Panc1 (cell line): ENCODE results near the gene ATXN1.

Experiments
- POLR2AphosphoS5 ChIP-seq: IDR thresholded peaks from 2 replicates; pipeline ENCODE4 v1.6.1; 2012; ENCODE audit warnings: mild to moderate bottlenecking, low read depth, low read length, moderate library complexity
- SIN3A ChIP-seq: IDR thresholded peaks from 2 replicates; pipeline ENCODE4 v1.6.1; 2012; ENCODE audit warnings: low read depth, mild to moderate bottlenecking, low read length, moderate library complexity, borderline replicate concordance; ENCODE audit not compliant: insufficient read depth
- TCF7L2 ChIP-seq: IDR thresholded peaks from 2 replicates; pipeline ENCODE4 v1.6.1; 2011; ENCODE audit warnings: mild to moderate bottlenecking, low read depth, low read length, inconsistent platforms
- TF ChIP-seq, protein P1 (sequence below): fragments of 450-650 bp; IDR thresholded peaks from 2 replicates; pipeline ENCODE4 v1.5.1; 2017; ENCODE audit warnings: mild to moderate bottlenecking
- TF ChIP-seq, protein P2 (sequence below), 2 experiments: IDR thresholded peaks; 2 replicates each; pipeline ENCODE4 v1.6.1; 2011 to 2012; ENCODE audit warnings: low read depth in 2 of 2, control low read depth in 1 of 2, low read length in 1 of 2, mild to moderate bottlenecking in 1 of 2, moderate library complexity in 1 of 2; ENCODE audit not compliant: insufficient read depth in 1 of 2

DNA sequence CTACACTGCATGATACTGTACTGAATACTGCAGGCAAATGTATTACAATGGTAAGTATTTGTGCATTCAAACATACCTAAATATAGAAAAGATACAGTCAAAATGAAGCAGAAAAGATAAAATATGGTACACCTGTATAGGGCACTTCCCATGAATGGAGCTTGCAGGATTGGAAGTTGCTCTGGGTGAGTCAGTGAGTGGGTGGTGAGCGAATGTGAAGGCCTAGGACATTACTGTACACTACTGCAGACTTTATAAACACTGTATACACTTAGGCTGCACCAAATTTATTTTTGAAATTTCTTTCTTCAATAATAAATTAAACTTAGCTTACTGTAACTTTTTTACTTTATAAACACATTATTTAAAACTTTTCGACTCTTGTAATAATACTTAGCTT lies 213.1 kb downstream of the ATXN1 start:
- TF ChIP-seq, protein P1, sequence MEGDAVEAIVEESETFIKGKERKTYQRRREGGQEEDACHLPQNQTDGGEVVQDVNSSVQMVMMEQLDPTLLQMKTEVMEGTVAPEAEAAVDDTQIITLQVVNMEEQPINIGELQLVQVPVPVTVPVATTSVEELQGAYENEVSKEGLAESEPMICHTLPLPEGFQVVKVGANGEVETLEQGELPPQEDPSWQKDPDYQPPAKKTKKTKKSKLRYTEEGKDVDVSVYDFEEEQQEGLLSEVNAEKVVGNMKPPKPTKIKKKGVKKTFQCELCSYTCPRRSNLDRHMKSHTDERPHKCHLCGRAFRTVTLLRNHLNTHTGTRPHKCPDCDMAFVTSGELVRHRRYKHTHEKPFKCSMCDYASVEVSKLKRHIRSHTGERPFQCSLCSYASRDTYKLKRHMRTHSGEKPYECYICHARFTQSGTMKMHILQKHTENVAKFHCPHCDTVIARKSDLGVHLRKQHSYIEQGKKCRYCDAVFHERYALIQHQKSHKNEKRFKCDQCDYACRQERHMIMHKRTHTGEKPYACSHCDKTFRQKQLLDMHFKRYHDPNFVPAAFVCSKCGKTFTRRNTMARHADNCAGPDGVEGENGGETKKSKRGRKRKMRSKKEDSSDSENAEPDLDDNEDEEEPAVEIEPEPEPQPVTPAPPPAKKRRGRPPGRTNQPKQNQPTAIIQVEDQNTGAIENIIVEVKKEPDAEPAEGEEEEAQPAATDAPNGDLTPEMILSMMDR: no peak
- TF ChIP-seq SIN3A: no peak
- no peak for TF ChIP-seq POLR2AphosphoS5
- TF ChIP-seq, protein P2, sequence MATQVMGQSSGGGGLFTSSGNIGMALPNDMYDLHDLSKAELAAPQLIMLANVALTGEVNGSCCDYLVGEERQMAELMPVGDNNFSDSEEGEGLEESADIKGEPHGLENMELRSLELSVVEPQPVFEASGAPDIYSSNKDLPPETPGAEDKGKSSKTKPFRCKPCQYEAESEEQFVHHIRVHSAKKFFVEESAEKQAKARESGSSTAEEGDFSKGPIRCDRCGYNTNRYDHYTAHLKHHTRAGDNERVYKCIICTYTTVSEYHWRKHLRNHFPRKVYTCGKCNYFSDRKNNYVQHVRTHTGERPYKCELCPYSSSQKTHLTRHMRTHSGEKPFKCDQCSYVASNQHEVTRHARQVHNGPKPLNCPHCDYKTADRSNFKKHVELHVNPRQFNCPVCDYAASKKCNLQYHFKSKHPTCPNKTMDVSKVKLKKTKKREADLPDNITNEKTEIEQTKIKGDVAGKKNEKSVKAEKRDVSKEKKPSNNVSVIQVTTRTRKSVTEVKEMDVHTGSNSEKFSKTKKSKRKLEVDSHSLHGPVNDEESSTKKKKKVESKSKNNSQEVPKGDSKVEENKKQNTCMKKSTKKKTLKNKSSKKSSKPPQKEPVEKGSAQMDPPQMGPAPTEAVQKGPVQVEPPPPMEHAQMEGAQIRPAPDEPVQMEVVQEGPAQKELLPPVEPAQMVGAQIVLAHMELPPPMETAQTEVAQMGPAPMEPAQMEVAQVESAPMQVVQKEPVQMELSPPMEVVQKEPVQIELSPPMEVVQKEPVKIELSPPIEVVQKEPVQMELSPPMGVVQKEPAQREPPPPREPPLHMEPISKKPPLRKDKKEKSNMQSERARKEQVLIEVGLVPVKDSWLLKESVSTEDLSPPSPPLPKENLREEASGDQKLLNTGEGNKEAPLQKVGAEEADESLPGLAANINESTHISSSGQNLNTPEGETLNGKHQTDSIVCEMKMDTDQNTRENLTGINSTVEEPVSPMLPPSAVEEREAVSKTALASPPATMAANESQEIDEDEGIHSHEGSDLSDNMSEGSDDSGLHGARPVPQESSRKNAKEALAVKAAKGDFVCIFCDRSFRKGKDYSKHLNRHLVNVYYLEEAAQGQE (IDR thresholded peaks at IDR 0.05; ENCODE audit: insufficient read depth in 1 of 2, low read depth in 2 of 2, low read length in 1 of 2): no peak
- TF ChIP-seq TCF7L2: no peak
